Measurements from ENCODE around the gene GPS2. TPM values are rescaled to one million over a fixed set of nuclear protein-coding genes. Genes with fewer than 3 reads are reported as not detected.

The GPS2 gene
- total and polyA plus RNA-seq, 2 experiments from 2014 or later, result 83.4 to 122 TPM

- no peak for TF ChIP-seq ZNF462 (CRISPR knock-in tag; IDR thresholded peaks at IDR 0.05)
- no peak for TF ChIP-seq STAT1 (IDR thresholded peaks at IDR 0.05; ENCODE audit: unreplicated experiment)
- TF ChIP-seq NANOG (IDR thresholded peaks at IDR 0.05; ENCODE audit: borderline replicate concordance), result no peak
- no peak for TF ChIP-seq CREB1 (CRISPR knock-in tag; IDR thresholded peaks at IDR 0.05; ENCODE audit: low read depth)
- TF ChIP-seq, protein P1, sequence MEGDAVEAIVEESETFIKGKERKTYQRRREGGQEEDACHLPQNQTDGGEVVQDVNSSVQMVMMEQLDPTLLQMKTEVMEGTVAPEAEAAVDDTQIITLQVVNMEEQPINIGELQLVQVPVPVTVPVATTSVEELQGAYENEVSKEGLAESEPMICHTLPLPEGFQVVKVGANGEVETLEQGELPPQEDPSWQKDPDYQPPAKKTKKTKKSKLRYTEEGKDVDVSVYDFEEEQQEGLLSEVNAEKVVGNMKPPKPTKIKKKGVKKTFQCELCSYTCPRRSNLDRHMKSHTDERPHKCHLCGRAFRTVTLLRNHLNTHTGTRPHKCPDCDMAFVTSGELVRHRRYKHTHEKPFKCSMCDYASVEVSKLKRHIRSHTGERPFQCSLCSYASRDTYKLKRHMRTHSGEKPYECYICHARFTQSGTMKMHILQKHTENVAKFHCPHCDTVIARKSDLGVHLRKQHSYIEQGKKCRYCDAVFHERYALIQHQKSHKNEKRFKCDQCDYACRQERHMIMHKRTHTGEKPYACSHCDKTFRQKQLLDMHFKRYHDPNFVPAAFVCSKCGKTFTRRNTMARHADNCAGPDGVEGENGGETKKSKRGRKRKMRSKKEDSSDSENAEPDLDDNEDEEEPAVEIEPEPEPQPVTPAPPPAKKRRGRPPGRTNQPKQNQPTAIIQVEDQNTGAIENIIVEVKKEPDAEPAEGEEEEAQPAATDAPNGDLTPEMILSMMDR (conservative IDR thresholded peaks at IDR 0.05; ENCODE audit: low read depth in 2 of 2), result no peak
- TF ChIP-seq, protein P2, sequence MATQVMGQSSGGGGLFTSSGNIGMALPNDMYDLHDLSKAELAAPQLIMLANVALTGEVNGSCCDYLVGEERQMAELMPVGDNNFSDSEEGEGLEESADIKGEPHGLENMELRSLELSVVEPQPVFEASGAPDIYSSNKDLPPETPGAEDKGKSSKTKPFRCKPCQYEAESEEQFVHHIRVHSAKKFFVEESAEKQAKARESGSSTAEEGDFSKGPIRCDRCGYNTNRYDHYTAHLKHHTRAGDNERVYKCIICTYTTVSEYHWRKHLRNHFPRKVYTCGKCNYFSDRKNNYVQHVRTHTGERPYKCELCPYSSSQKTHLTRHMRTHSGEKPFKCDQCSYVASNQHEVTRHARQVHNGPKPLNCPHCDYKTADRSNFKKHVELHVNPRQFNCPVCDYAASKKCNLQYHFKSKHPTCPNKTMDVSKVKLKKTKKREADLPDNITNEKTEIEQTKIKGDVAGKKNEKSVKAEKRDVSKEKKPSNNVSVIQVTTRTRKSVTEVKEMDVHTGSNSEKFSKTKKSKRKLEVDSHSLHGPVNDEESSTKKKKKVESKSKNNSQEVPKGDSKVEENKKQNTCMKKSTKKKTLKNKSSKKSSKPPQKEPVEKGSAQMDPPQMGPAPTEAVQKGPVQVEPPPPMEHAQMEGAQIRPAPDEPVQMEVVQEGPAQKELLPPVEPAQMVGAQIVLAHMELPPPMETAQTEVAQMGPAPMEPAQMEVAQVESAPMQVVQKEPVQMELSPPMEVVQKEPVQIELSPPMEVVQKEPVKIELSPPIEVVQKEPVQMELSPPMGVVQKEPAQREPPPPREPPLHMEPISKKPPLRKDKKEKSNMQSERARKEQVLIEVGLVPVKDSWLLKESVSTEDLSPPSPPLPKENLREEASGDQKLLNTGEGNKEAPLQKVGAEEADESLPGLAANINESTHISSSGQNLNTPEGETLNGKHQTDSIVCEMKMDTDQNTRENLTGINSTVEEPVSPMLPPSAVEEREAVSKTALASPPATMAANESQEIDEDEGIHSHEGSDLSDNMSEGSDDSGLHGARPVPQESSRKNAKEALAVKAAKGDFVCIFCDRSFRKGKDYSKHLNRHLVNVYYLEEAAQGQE (IDR thresholded peaks at IDR 0.05; ENCODE audit: unreplicated experiment), result no peak
- TF ChIP-seq JUNB (IDR thresholded peaks at IDR 0.05; ENCODE audit: unreplicated experiment), result no peak
These were observed 51.4 kb downstream of the GPS2 start (continued) for GRCh38 chr17:7263801-7264078.
